ENCODE data around the gene TRAPPC12. TPM values are rescaled to one million over a fixed set of nuclear protein-coding genes. Genes with fewer than 3 reads are reported as not detected.

Gene TRAPPC12
- total RNA-seq, 4 donors from 2014 or later: 41.3 to 83.6 (median 52.0) TPM

- TF ChIP-seq CTCF (IDR thresholded peaks at IDR 0.05; ENCODE audit: low read depth): no peak
Observed at GRCh38 chr2:3446381-3446780, 66.9 kb downstream of the TRAPPC12 start.

DNA sequence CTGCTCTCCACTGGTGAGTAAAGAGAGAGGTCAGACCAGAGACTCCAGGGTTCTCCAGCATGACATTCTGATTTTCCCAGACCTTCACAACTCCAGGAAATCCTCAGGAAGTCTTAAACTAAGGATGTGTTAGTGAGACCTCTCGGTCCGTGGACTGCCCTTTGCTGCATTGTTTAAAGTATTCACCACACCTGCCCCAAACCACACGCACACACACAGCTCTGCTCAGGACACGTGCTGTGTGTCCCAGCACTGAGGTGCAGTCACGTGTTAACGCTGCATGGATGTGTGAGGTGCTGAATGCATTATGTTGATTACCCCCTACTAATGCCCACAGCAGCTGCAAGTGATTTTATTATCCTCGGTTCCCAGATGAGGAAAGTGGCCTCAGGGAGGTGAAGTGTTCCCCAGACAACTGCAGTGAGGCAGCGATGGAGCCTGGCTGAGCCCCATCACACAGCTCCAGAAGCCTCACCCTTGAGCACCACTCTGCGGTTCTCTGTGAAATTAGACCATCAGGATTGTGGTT lies 68.4 kb downstream of the TRAPPC12 start:
- TF ChIP-seq CTCF (IDR thresholded peaks at IDR 0.05; ENCODE audit: low read depth): no peak

- no peak for TF ChIP-seq CTCF (IDR thresholded peaks at IDR 0.05; ENCODE audit: low read depth)
Observed at GRCh38 chr2:3449086-3449485, 69.6 kb downstream of the TRAPPC12 start.

DNA sequence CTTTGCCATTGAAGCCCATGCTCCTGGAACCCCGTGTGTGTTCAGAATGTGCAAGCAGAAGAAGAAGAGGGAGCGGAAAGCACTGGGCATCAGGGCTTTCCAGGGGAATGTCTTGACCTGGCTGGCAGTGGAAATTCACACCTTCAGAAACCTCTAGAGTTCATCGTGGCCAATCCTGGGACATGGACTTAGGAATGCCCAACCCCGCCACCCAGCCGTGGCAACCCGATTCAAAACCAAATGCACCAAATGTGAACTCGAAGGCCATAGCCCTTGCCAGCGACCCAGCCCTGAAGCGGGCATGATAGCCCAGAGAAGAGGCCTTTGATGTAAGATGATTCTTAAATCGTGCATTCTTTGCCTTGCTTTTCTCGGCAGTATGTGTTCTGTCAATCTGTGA lies 70.4 kb downstream of the TRAPPC12 start:
- no peak for TF ChIP-seq CTCF (IDR thresholded peaks at IDR 0.05; ENCODE audit: low read depth)

DNA sequence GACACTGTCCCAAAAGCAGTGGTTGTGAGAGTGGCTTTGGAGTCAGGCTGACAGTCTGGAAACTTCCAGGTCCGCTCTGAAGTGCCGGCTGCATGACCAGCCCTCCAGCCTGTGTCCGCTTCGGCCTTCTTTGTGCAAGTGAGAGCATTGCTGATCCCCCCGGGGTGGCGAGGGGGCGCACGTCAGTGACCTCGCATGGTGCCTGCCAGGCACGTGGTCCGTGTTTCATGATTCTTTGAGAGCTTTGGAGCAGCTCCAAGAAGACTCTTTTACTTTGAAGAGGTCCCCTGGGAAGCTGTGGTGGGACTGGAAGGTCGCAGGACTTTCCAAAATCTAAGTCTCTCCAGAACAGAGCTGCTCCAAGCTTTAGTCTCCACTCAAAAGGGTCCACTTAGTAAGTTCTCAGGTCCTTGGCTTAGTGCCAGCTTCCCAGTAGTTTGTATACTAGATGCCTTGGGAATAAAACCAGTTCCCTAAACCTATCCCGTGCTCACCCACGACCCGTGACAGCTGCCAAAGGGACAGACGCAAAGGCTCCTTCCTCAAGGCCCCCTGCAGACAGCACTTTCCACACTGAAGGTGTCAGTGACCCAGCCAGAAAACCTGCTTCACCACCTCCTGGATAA lies 71.0 kb downstream of the TRAPPC12 start:
- no peak for TF ChIP-seq CTCF (IDR thresholded peaks at IDR 0.05; ENCODE audit: low read depth)

DNA sequence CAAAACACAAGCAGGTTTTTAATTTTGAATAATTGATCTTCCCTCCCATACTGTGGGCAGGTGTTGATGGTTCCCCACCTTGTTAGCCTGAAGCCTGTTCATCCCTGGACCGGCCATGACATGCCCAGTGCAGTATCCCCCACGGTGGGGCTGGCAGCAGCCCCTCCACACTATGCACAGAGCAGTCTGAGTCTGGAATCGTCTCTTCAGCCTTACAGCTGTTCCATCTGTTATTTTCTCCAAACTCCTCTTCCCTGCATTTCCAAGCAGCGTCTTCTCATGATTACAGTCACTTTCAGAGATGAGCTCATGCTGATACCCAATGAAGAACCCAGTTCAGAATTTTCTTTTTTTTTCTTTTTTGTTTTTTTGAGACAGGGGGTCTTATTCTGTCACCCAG lies 71.7 kb downstream of the TRAPPC12 start:
- TF ChIP-seq CTCF (IDR thresholded peaks at IDR 0.05; ENCODE audit: low read depth): no peak

- no peak for TF ChIP-seq CTCF (IDR thresholded peaks at IDR 0.05; ENCODE audit: low read depth)
Observed at GRCh38 chr2:3451926-3452671, 72.6 kb downstream of the TRAPPC12 start.

Measured in subcutaneous adipose tissue (tissue), 4 donors.